ENCODE measurements around the gene CCDC85B.

The CCDC85B gene

DNA sequence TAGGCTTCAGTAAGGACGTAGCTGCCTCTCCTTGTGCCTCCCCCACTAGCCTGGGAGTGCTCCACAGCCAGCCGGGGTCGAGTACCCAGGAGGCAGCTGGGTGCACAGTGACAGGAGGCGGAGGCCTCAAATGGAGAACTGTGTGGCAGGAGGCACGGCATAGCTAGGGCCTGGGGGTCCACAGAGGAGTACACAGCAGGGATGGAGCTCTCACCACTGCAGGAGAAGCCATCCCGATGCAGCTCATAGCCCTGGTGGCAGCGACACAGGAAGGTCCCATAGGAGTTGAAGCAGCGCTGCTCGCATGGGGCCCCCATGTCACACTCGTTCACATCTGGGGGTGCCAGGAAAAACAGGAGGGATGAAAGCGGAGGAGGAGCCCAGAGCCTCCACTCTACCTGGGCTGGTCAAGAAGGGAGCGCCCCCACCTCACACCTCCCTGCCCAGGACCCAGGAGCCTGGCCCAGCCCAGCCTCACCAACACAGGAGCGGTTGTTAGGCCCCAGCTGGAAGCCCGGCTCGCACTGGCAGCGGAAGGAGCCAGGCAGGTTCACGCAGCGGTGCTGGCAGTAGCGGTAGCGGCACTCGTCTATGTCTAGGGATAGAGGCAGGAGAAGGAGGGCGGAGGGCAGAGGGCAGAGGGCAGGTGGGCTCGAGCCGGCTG lies 20.7 kb upstream of the CCDC85B start:
- no peak for DNase-seq

DNA sequence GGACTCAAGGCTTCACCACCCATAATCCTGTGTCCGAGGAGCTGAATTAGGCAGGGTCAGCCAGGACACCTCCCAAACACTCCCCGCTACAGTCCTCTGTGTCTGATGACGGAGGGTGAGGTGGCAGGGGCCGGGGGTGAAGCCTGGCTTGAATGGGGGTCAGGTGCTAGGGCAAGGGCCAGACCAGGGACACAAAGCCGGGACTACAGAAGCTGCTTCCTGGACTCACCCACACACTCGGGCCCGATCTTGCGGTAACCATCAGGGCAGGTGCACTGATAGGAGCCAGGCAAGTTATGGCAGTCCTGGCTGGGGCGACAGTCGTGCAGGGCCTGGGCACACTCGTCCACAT lies 20.2 kb upstream of the CCDC85B start:
- no peak for DNase-seq

DNA sequence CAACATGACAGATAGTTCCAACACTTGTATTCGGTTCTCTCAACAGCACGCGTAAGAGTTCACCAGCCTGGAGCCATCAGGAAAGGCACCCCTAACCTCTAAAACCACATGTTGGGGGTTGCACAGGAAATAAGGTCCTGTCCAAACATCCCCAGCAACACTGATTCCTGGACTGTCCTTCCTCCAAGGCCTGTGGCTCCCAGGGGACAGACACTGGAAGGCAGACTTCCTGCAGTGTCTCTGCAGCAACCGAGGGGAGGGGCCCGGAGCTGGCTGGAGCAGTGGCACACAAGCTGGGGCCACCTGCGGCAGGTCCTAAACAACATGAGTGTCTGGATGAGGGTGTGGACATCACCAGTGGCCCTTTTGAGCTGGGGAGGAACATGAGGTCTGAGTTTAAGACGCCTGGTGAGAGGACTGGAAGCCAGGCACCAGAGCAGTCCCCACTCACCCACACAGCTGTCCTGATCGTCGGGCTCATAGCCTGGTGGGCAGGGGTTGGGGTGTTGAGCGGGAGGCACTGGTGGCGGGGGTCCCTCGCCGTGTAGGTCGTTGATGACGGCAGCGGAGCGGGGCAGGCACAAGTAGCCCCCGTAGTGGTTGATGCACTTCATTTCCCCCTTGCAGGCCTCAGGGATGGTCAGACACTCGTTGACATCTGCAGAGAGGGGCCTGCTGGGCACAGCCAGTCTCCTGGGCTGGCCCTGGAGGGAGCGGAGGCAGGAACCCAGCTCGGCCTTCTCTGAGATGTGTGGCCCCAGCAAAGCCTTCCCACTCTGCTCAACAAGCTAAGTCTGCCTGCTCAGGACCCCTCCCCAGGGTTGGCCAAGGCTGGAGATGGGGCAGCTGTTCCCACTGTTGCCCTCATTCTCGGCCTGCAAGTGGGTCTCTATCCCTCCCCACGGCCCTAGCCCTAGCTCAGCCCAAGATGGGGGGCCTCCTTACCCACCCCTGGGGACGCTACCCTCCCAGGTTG lies 19.5 kb upstream of the CCDC85B start:
- no peak for DNase-seq

- no peak for DNase-seq
Measured at GRCh38 chr11:65871811-65872548, 18.5 kb upstream of the CCDC85B start.

GRCh38 chr11:65872586-65873317 lies 17.7 kb upstream of the CCDC85B start, which contains the start of gene EFEMP2:
Gene EFEMP2 (minus strand): TSS chr11:65872800. CDS start chr11:65872354, 446 bp downstream.
- DNase-seq, result no peak

DNA sequence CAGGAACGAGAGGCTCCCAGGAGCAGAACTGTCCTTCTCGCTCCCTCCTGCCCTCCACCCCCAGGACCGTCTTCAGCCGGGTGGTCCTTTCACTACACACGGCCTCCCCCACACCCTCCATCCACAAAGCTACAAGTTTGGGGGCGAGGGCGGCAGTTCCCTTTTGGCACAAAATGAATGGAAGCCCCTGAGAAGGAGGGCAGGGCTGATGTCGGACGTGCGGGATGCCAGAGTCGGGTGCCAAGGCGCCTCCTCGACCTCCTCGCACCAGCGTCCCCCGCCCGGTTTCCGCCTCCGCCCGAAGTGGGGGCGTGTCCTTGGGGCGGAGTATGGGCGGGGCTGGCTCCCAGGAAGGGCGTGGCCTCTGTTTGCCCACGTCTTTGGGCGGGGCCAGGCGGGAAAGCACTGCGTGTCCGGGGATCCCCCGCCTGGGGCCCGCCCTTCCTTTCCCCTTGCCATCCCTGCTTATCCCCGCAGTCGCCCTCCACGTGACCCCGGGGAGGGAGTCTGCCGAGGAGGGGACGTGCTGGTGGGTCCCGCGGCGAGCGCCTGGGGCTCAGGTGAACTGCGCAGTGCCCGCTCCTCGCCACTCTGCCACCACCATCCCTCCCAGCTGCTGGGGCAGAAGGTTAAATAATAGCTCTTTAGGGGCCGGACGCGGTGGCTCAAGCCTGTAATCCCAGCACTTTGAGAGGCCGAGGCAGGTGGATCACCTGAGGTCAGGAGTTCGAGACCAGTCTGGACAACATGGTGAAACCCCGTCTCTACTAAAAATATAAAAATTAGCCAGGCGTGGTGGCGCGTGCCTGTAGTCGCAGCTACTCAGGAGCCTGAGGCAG lies 16.9 kb upstream of the CCDC85B start:
- peak; percentile 89 to 94 (median 89) for DNase-seq

- DNase-seq, result no peak
Measured at GRCh38 chr11:65879617-65880016, 10.9 kb upstream of the CCDC85B start, which contains the start of gene CTSW. Gene CTSW (plus strand): TSS chr11:65879837. CDS start chr11:65879855, 18 bp downstream.

DNA sequence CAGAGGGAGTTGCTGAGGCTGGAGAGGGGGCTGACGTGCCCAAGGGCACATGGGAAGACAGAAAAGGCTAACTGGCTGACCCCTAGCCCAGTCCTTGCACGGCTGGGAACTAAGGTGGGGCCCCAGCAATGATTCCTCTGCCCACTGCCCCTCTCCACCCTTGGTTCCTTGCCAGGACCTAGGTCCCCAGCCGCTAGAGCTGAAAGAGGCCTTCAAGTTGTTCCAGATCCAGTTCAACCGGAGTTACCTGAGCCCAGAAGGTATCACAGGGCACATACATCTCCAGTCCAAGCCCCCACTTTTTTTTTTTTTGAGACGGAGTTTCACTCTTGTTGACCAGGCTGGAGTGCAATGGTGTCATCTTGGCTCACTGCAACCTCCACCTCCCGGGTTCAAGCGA lies 10.4 kb upstream of the CCDC85B start:
- DNase-seq, result no peak

DNA sequence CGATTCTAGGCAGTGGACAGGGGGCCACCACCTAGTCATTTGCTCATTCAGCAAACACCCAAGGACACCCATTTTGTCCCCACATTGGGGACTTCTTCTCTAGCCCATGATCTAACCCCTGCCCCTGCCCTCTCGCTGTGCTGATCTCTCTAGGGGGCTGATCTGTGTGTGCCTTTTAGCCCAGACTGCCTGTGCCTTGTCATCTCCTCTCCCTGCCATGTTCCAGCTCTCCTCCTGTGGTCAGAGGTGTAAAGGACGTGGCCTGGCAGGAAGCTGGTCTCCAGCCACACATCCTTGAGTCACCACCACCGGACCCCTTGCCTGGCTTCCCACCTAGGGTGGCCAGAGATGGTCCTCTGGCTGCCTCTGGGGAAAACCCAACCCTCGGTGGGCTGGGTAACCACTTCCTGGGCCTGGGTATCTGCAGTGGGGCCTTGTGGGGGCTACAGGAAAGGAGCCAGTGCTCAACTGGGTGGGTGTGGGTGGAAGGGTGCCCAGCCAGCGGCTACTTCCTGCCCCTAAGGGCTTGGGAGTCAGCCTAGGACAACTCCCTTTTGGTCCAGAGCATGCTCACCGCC lies 9.5 kb upstream of the CCDC85B start:
- no peak for DNase-seq

- DNase-seq, result no peak
Measured at GRCh38 chr11:65882120-65883057, 8.1 kb upstream of the CCDC85B start.

DNA sequence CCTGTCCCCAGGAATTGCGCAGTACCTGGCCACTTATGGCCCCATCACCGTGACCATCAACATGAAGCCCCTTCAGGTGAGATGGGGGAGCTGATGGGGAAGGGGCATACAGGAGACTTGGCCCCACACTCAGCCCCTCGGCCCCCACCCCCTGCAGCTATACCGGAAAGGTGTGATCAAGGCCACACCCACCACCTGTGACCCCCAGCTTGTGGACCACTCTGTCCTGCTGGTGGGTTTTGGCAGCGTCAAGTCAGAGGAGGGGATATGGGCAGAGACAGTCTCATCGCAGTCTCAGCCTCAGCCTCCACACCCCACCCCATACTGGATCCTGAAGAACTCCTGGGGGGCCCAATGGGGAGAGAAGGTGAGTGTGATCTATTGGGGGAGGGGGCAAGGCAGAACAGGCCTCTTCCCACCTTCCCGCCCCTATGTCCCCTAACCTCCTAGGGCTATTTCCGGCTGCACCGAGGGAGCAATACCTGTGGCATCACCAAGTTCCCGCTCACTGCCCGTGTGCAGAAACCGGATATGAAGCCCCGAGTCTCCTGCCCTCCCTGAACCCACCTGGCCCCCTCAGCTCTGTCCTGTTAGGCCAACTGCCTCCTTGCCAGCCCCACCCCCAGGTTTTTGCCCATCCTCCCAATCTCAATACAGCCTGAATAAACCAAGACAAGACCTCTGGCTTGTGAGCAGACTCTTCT lies 7.3 kb upstream of the CCDC85B start:
- DNase-seq, result no peak

DNA sequence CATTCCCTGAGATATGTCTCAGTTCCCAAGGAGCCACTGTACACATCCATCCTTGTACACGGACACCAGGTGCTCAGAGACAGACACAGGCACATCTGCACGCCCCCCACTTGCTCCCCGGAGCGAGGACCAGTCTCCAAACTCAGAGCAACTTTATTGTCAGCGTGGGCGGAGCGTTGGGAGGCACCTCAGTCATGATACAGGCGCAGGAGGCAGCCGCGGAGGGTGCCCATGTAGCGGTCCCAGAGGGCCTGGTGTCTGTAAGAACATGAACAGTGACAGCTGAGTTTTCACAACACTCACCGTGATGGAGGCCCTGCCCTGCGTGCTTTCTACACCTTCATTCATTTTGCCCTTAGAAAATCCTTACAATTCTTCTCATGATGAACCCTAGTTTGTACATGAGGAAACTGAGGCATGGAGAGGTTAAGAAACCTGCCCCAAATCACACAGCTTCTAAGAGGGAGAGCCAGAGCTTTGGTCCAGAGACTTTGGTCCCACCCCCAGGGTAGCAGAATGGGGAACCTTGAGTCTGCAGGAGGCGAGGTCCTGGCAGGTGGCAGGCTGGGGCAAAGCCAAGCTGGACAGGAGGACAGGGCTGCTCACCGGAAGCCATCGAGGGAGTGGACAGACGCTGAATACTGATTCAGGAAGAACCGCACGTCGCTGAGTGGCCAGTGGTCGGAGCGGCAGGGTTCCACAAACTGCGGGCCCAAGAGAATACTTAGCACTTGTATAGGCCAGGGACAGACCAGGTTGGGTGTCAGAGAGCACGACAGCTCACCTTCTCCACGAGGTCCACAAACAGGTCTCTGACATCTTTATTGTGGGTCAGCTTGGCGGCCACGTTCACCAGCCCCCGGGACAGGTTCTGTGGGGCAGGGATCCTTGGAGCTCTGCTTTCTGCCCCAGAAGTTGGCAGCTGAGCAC lies 6.4 kb upstream of the CCDC85B start:
- DNase-seq, result no peak

DNA sequence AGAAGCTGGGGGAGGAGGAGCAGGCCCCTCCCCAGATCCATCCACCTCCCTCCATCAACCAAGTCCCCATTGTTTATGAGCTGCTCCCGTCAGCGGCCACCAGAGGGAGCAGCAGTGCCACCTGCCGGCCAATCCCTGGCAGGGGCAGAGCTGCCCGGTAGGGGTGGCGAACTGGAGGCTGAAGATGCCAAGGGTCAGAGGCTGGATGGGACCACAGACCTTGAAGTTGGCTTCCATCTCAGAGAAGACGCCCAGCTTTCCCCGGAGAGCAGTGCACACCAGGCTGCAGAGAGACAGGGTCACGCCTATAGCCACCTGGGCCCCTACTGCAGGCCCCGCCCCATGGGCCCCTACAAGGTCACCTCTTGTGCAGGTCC lies 5.8 kb upstream of the CCDC85B start:
- peak; percentile 63 to 71 (median 66) for DNase-seq

DNA sequence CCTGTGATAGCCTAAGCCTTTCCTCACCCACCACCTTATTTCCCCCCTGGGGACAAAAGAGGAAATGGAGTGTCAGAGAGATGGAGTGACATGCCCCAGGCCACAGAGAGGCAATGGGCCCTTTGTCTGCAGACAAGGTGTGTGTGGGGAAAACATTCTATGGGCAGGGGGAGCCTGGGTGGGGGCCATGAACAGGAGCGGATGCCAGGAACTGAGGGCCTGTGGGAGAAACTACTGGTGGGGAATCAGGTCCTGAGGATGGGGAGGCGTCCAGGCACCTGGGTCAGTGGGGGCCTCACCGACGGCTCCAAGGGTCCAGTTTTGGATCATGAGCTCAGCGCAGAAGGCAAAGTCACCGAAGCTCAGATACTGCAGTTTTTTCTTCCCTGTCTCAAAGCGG lies 5.2 kb upstream of the CCDC85B start:
- no peak for DNase-seq

- DNase-seq, result no peak
Measured at GRCh38 chr11:65885808-65886536, 4.5 kb upstream of the CCDC85B start.

GRCh38 chr11:65886826-65887722 lies 3.4 kb upstream of the CCDC85B start:
- DNase-seq, result no peak
